NOMO-1 treated with DMSO at 0.1 percent for 48 hours (cell line): ENCODE results near the gene GUCY1A1.

Experiments used
- DNase-seq: peaks from one replicate; lab custom pipeline; 2025; ENCODE audit not compliant: unreplicated experiment; lab: John Stamatoyannopoulos, UW

Gene GUCY1A1

GRCh38 chr4:155688860-155689259 lies 22.2 kb downstream of the GUCY1A1 start:
- no peak for DNase-seq

- DNase-seq: no peak
Observed at GRCh38 chr4:155690044-155690837, 23.6 kb downstream of the GUCY1A1 start.

GRCh38 chr4:155692361-155692760 lies 25.7 kb downstream of the GUCY1A1 start:
- DNase-seq: no peak

GRCh38 chr4:155693015-155693663 lies 26.5 kb downstream of the GUCY1A1 start:
- no peak for DNase-seq

- DNase-seq: no peak
Observed at GRCh38 chr4:155694100-155694785, 27.6 kb downstream of the GUCY1A1 start.

- no peak for DNase-seq
Observed at GRCh38 chr4:155696226-155696625, 29.6 kb downstream of the GUCY1A1 start.

GRCh38 chr4:155696726-155697125 lies 30.1 kb downstream of the GUCY1A1 start:
- DNase-seq: no peak

- no peak for DNase-seq
Observed at GRCh38 chr4:155701827-155702226, 35.2 kb downstream of the GUCY1A1 start.

- no peak for DNase-seq
Observed at GRCh38 chr4:155703486-155704247, 37.0 kb downstream of the GUCY1A1 start.

- no peak for DNase-seq
Observed at GRCh38 chr4:155704841-155705404, 38.3 kb downstream of the GUCY1A1 start.

- no peak for DNase-seq
Observed at GRCh38 chr4:155705664-155706063, 39.0 kb downstream of the GUCY1A1 start.

GRCh38 chr4:155706147-155706546 lies 39.5 kb downstream of the GUCY1A1 start:
- no peak for DNase-seq

- no peak for DNase-seq
Observed at GRCh38 chr4:155707251-155707650, 40.6 kb downstream of the GUCY1A1 start.

- no peak for DNase-seq
Observed at GRCh38 chr4:155708782-155709181, 42.1 kb downstream of the GUCY1A1 start.

- DNase-seq: no peak
Observed at GRCh38 chr4:155709918-155710317, 43.3 kb downstream of the GUCY1A1 start.

GRCh38 chr4:155711556-155711955 lies 44.9 kb downstream of the GUCY1A1 start:
- DNase-seq: no peak

- DNase-seq: no peak
Observed at GRCh38 chr4:155712846-155713245, 46.2 kb downstream of the GUCY1A1 start.

- DNase-seq: no peak
Observed at GRCh38 chr4:155713911-155714310, 47.3 kb downstream of the GUCY1A1 start.

GRCh38 chr4:155722336-155722735 lies 55.7 kb downstream of the GUCY1A1 start:
- no peak for DNase-seq

- DNase-seq: no peak
Observed at GRCh38 chr4:155722816-155723499, 56.3 kb downstream of the GUCY1A1 start.
